GM23338 (cell line): Measurements from ENCODE around the gene DYRK1A. TPM values are rescaled to one million over a fixed set of nuclear protein-coding genes. Genes with fewer than 3 reads are reported as not detected.

Source experiments
- ATAC-seq: fragments of 200-7000 bp; cut with Tn5 transposase; 3 replicates; pipeline ENCODE4 v1.9.1; 2020
- DNase-seq: peaks from one replicate; pipeline ENCODE4 v3.0.0-alpha.2; 2015; ENCODE audit warnings: low spot score
- H2AFZ ChIP-seq: fragments of 200-600 bp; sonication (generic); 2 replicates; pipeline ENCODE4 v1.8.0; 2016; ENCODE audit warnings: antibody characterized with exemption, mild to moderate bottlenecking, moderate library complexity
- H3F3A ChIP-seq: fragments of 200-600 bp; sonication (generic); replicated peaks from 2 replicates; pipeline ENCODE4 v1.8.0; 2017; ENCODE audit warnings: antibody characterized with exemption, mixed run types, low read depth
- H3K27ac ChIP-seq: fragments of 200-600 bp; sonication (generic); 2 replicates; pipeline ENCODE4 v1.6.1; 2016; ENCODE audit warnings: low read depth
- H3K27me3 ChIP-seq: fragments of 200-600 bp; sonication (generic); 2 replicates; pipeline ENCODE4 v1.8.0; 2016; ENCODE audit warnings: mild to moderate bottlenecking, mixed run types, moderate library complexity; ENCODE audit not compliant: insufficient read depth
- H3K36me3 ChIP-seq: fragments of 200-600 bp; sonication (generic); 2 replicates; pipeline ENCODE4 v1.8.0; 2016; ENCODE audit warnings: mild to moderate bottlenecking; ENCODE audit not compliant: insufficient read depth
- H3K4me1 ChIP-seq: fragments of 200-600 bp; sonication (generic); 2 replicates; pipeline ENCODE4 v1.8.0; 2016; ENCODE audit warnings: mild to moderate bottlenecking, moderate library complexity; ENCODE audit not compliant: insufficient read depth
- H3K4me2 ChIP-seq: fragments of 200-600 bp; sonication (generic); 2 replicates; pipeline ENCODE4 v1.7.1; 2017; ENCODE audit warnings: mixed run types
- H3K4me3 ChIP-seq: fragments of 200-600 bp; sonication (generic); 2 replicates; pipeline ENCODE4 v1.6.1; 2016; ENCODE audit warnings: mixed run types
- H3K79me2 ChIP-seq: fragments of 200-600 bp; sonication (generic); replicated peaks from 2 replicates; pipeline ENCODE4 v1.8.0; 2017; ENCODE audit warnings: mild to moderate bottlenecking; ENCODE audit not compliant: insufficient read depth
- H3K9me2 ChIP-seq: fragments of 200-600 bp; sonication (generic); 2 replicates; pipeline ENCODE4 v1.8.0; 2017; ENCODE audit not compliant: insufficient read depth
- H4K20me1 ChIP-seq: fragments of 200-600 bp; sonication (generic); replicated peaks from 2 replicates; pipeline ENCODE4 v1.8.0; 2017; ENCODE audit warnings: mild to moderate bottlenecking; ENCODE audit not compliant: insufficient read depth
- H3K27ac Mint-ChIP-seq: 2 replicates; pipeline ENCODE4 v1.8.0; 2020; ENCODE audit warnings: inconsistent platforms, mild to moderate bottlenecking, moderate library complexity, mixed read lengths
- H3K27me3 Mint-ChIP-seq: 3 replicates; pipeline ENCODE4 v1.8.0; 2022; ENCODE audit warnings: low read depth, mild to moderate bottlenecking, moderate library complexity, mixed read lengths, inconsistent platforms; ENCODE audit not compliant: insufficient read depth, poor library complexity
- H3K36me3 Mint-ChIP-seq: 3 replicates; pipeline ENCODE4 v1.8.0; 2021; ENCODE audit warnings: low read depth, mild to moderate bottlenecking, inconsistent platforms, moderate library complexity, mixed read lengths
- H3K4me1 Mint-ChIP-seq: 3 replicates; pipeline ENCODE4 v1.8.0; 2020; ENCODE audit warnings: mild to moderate bottlenecking, inconsistent platforms, mixed read lengths
- H3K4me3 Mint-ChIP-seq: 3 replicates; pipeline ENCODE4 v1.8.0; 2021; ENCODE audit warnings: moderate library complexity, mild to moderate bottlenecking, inconsistent platforms, mixed read lengths
- H3K9me3 Mint-ChIP-seq: 3 replicates; pipeline ENCODE4 v1.8.0; 2020; ENCODE audit warnings: moderate library complexity, mild to moderate bottlenecking, inconsistent platforms, mixed read lengths
- CREB1 ChIP-seq: fragments of 250-450 bp; sonication (Bioruptor Pico); IDR thresholded peaks from 2 replicates; pipeline ENCODE4 v1.5.0; 2020; ENCODE audit warnings: low read depth, mild to moderate bottlenecking, moderate library complexity
- CTCF ChIP-seq, 2 experiments: fragments of 200-600 bp in 1 of 2; sonication (generic) in 1 of 2; conservative IDR thresholded peaks; 2 replicates each; pipeline versions ENCODE4 v1.5.1 to v1.6.1; 2016 to 2017; ENCODE audit warnings: antibody characterized with exemption in 2 of 2, low read depth in 2 of 2, mild to moderate bottlenecking in 2 of 2, moderate library complexity in 1 of 2
- ETS1 ChIP-seq: IDR thresholded peaks from 2 replicates; pipeline ENCODE4 v1.6.1; 2016; ENCODE audit warnings: antibody characterized with exemption
- EZH2 ChIP-seq: fragments of 200-600 bp; sonication (generic); IDR thresholded peaks from one replicate; pipeline ENCODE4 v1.8.0; 2017; ENCODE audit warnings: antibody characterized with exemption, mild to moderate bottlenecking, low read depth; ENCODE audit not compliant: unreplicated experiment
- EZH2phosphoT487 ChIP-seq: fragments of 200-600 bp; sonication (generic); IDR thresholded peaks from one replicate; pipeline ENCODE4 v1.8.1; 2018; ENCODE audit warnings: antibody characterized with exemption; ENCODE audit not compliant: unreplicated experiment
- JUNB ChIP-seq: IDR thresholded peaks from one replicate; pipeline ENCODE4 v1.6.1; 2016; ENCODE audit warnings: antibody characterized with exemption; ENCODE audit not compliant: unreplicated experiment
- NANOG ChIP-seq: IDR thresholded peaks from 2 replicates; pipeline ENCODE4 v1.6.1; 2016; ENCODE audit warnings: antibody characterized with exemption, borderline replicate concordance
- POLR2AphosphoS5 ChIP-seq: IDR thresholded peaks from 2 replicates; pipeline ENCODE4 v1.6.1; 2016; ENCODE audit warnings: antibody characterized with exemption, low read depth
- REST ChIP-seq: IDR thresholded peaks from one replicate; pipeline ENCODE4 v1.6.1; 2018; ENCODE audit warnings: antibody characterized with exemption; ENCODE audit not compliant: unreplicated experiment
- STAT1 ChIP-seq: IDR thresholded peaks from one replicate; pipeline ENCODE4 v1.6.1; 2016; ENCODE audit warnings: antibody characterized with exemption; ENCODE audit not compliant: unreplicated experiment
- ZNF114 ChIP-seq: fragments of 250-450 bp; sonication (Bioruptor Pico); IDR thresholded peaks from 2 replicates; pipeline ENCODE4 v1.5.0; 2020; ENCODE audit warnings: mild to moderate bottlenecking, moderate library complexity
- ZNF331 ChIP-seq: fragments of 250-450 bp; sonication (Bioruptor Pico); IDR thresholded peaks from 2 replicates; pipeline ENCODE4 v1.5.0; 2020; ENCODE audit warnings: low read depth, mild to moderate bottlenecking, moderate library complexity
- ZNF462 ChIP-seq: fragments of 250-450 bp; sonication (Bioruptor Pico); IDR thresholded peaks from 2 replicates; pipeline ENCODE4 v1.5.0; 2020; ENCODE audit warnings: mild to moderate bottlenecking, moderate library complexity
- polyA plus RNA-seq: library from polyadenylated mRNA; unstranded; fragments of >200 nt; fragmentation: Nextera tagmentation; extraction: Ambion mirVana; gene quantifications from 2 replicates; pipeline ENCODE4 v1.2.1, GENCODE V29; 2016
- total RNA-seq: library from RNA; depleted of rRNA; stranded (reverse); fragments of >200 nt; shearing (Covaris generic); gene quantifications from 2 replicates; pipeline ENCODE4 v1.2.3, GENCODE V29; 2014

Gene DYRK1A
- total and polyA plus RNA-seq, 2 experiments from 2014 or later, result 10.3 to 84.7 TPM

- H3K4me3 Mint-ChIP-seq, result no peak overlapping the region
- no peaks in the 10 kb centered on the region; the same call in 1 of the 2 replicates for H3K36me3 ChIP-seq
These were observed 195.7 kb downstream of the DYRK1A start for GRCh38 chr21:37561941-37562919.

More at GRCh38 chr21:37561941-37562919, 195.7 kb downstream of the DYRK1A start:
- Histone ChIP-seq H3K27ac (no peak overlapping the region), H2AFZ (no peak overlapping the region), H3K4me1 (peaks cover 20% of the 10 kb centered on the region), H3K4me3 (no peak overlapping the region), H3K4me2 (no peak overlapping the region), H3K27me3 (peaks cover 12% of the 10 kb centered on the region), H4K20me1 (no peaks in the 10 kb centered on the region), H3K79me2 (no peaks in the 10 kb centered on the region; the same call in 1 of the 2 replicates), H3F3A (0 out of 2 replicates have a peak, but pooled peaks cover 9% of the 10 kb centered on the region), H3K9me2 (peaks cover 21% of the 10 kb centered on the region)
- Mint-ChIP-seq H3K9me3 (peaks cover 11% of the 10 kb centered on the region; the same call in 2 of the 3 replicates), H3K36me3 (peaks cover 3% of the 10 kb centered on the region; the same call in 2 of the 3 replicates), H3K27ac (no peak overlapping the region), H3K27me3 (peaks cover 18% of the 10 kb centered on the region), H3K4me1 (peaks cover 17% of the 10 kb centered on the region)
- TF ChIP-seq ZNF462 (CRISPR knock-in tag) (no peak), STAT1 (no peak), JUNB (no peak), POLR2AphosphoS5 (no peak), REST (no peak), ZNF331 (CRISPR knock-in tag) (no peak), CREB1 (CRISPR knock-in tag) (no peak), ZNF114 (no peak), ETS1 (no peak), NANOG (no peak), EZH2 (no peak), EZH2phosphoT487 (no peak), CTCF (conservative IDR thresholded peaks at IDR 0.05; ENCODE audit: low read depth in 2 of 2) (no peak)
- no peak for DNase-seq
- ATAC-seq, result no peak
